Stimulated activated CD8-positive, alpha-beta memory T cell treated with anti-CD3 and anti-CD28 coated beads, Interleukin-4, amount 100 ng/mL, for 24 hours (primary cell): ENCODE measurements around the gene FAM107A.

Experiments
- DNase-seq: peaks from one replicate; pipeline ENCODE4 v3.0.0-alpha.2; 2020; ENCODE audit warnings: low read depth

Gene FAM107A

GRCh38 chr3:58591517-58592510 is 14.6 kb upstream of the FAM107A start:
- DNase-seq = no peak

GRCh38 chr3:58588030-58588614 is 10.9 kb upstream of the FAM107A start:
- DNase-seq = no peak

DNA sequence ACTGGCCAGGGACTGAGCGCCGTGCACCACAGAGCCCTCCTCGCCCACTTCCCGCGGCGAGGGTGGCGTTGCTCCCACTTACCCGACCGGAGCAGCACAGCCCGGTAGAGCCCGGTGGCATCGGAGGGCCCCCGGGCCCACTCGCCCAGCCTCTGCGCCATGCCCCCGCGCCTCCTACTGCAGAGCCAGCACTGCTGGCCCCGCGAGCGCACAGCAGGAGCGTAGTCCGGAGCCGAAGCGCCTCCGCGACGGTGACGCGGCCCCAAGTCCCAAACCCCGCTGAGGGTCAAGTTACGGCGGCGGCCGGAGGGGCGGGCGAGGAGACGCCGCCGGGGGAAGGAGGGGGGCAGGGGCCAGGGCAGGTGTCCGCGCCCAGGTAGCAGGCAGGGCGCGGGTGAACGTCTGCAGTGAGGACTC is 9.6 kb upstream of the FAM107A start:
- no peak for DNase-seq

- no peak for DNase-seq
These were observed 8.8 kb upstream of the FAM107A start for GRCh38 chr3:58585994-58586393.

DNA sequence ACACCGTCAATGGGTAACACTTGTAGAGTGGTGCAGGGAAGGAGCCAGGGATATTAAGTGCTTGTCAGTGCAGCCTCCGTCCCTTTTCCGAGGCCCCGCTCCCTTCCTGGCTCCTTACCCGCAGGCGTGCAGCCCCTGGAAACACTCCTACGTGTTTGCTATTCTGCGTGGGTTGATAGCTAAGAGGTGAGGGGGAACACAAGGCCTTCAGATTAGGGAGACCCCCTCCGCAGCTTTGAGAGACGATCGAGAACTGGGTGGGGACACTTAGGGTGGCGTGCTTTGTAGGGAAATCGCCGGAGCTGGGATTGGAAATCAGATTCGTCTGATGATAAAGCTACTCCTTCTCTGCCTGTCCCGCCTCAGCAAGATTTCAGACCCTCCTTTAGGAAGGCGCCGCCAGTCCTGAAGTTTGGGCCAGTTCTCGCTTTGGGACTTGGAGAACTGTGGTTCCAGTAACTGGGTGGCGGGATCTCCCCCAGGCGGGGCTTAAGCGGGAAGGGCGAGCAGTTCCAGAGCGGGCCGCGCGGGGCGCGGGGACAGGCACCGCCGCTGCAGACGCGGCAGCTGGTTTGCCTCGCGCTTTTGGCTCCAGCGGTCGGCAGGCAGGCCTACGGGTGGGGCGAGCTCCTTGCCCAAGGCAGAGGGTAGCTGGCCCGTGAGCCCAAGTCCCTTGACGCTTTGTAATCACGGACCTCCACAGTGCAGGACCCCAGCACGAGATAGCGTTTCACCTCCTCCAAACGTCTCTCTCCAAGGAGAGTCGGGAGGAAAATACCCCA is 8.0 kb upstream of the FAM107A start:
- DNase-seq = peak; percentile 42

DNA sequence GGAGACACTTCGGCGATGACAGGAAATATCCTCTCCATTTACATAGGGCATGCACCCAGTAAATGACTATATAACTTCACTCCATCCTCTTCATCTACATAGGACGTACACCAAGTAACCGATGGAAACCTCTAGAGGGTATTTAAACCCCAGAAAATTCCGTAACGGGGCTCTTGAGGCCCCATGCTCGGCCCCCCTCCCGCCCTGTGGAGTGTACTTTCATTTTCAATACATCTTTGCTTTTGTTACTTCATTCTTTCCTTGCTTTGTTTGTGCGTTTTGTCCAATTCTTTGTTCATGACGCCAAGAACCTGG is 7.5 kb upstream of the FAM107A start:
- no peak for DNase-seq

- no peak for DNase-seq
These were observed 4.3 kb upstream of the FAM107A start for GRCh38 chr3:58581328-58582091.

DNA sequence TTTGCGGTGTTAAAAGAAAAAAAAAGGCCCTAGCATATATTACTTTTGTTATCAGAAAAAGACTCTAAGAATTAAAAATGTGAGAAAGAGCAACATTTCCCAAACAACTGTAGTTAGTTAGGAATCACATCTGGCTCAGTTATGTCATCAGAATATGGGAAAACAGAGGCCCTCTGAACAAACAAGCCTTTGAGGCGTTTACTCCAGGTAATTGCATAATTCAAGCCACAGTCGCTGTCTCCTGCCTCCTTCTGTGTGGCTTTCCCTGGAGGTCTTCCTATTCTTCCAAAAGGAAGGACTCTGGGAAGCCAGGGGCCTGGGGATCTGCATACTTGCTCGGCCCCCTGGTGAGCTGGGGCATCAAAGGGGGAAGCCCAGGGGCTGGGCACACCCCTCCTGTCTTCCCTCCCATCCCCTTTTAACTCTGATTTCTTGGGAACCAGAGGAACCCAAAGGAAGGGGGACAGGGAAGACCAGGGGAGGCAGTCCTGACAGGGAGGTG is 3.7 kb upstream of the FAM107A start:
- no peak for DNase-seq

GRCh38 chr3:58578873-58579272 is 1.7 kb upstream of the FAM107A start:
- no peak for DNase-seq

DNA sequence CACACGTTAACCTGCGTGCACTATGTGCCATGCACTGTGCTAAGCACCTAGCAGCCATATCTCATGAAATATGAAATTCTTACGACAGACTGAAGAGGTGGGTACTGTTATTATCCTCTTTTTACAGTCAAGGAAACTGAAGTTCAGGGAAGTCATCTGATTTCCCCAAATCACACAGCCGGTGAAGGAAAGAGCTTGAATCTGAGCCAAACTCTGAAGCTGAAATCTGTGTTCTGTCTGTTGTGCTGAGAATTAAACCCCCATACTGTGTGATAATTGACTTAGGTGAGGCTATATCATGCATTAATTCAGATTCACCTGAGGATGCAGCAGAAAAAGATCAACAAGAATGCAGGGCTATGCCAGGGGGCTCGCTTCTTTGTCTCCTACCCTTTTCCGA is 475 bp downstream of the FAM107A start:
- no peak for DNase-seq

- DNase-seq = no peak
These were observed 1.1 kb downstream of the FAM107A start for GRCh38 chr3:58575971-58576652.

- DNase-seq = no peak
These were observed 2.5 kb downstream of the FAM107A start for GRCh38 chr3:58574682-58575081.

GRCh38 chr3:58574106-58574505 is 3.1 kb downstream of the FAM107A start:
- no peak for DNase-seq

- no peak for DNase-seq
These were observed 3.6 kb downstream of the FAM107A start for GRCh38 chr3:58573640-58574039.

GRCh38 chr3:58572634-58573230 is 4.5 kb downstream of the FAM107A start:
- no peak for DNase-seq

GRCh38 chr3:58572013-58572633 is 5.1 kb downstream of the FAM107A start:
- DNase-seq = no peak

GRCh38 chr3:58570851-58571250 is 6.3 kb downstream of the FAM107A start:
- no peak for DNase-seq

DNA sequence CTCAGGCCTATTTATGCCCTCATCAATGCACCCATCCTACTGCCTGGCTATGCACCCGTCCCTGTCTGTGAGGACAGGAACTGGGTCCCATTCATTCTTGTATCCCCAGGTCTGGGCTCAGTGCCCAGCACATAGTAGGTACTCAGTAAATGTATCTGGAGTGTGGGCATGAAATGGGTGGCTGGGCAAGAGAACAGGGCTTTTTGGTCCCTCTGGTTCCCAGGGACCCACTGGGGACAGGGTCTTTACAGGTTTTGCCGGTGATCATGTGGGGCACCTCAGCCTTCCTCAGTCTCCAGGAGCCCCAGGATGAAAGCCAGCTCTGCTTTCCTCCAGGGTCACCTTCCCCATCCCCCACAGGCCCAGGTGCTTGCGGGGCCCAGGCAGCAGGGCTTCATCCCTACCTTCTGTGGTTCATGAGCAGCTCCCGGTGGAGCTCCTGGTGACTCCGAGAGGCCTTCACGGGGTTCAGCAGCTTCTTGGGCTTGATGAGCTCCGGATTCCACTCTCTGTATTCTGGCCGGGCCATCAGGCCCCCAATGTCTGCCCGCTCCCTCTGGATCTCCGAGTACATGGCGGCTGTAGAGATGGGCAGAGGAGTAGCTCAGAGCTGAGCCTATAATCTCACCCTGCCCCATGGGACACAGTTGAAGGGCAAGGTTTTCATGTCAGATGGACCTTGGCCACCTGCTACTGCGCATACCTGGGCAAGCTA is 7.7 kb downstream of the FAM107A start:
- no peak for DNase-seq

DNA sequence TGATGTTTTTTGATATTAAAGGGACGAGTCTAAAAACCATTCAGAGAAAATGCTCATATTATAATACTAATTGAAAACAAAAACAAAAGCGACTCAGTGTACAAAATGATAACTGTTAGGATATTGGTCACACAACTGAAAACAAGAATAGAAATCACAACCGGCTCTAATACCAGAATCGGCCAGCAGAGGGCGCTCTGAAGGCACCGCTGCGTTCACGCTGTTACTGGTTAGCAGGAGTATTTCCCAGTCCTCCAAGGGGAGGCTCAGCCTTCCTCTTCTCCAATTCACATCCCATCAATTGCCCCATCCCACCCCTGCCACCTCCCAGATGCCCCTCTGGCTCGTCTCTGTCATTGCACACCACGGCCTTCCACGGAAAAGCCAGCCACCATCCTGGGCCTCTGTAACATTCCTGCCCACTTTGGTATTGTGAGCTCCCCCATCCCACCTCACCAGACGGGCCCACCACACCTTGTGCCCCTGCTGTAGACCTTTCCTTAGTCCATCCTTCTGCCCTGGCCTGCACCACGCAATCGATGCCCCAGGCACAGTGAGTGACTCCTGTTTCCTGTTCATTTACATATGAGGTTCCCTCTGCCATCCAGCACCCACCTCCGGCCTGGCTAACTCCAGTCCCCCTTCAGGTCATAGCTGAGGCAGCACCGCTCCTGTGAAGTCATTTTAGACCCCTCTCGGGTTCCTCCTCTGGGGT is 8.5 kb downstream of the FAM107A start:
- DNase-seq = peak; percentile 67
